HepG2 (cell line): Measurements from ENCODE around the gene CHAF1A. TPM values are rescaled to one million over a fixed set of nuclear protein-coding genes. Genes with fewer than 3 reads are reported as not detected.

Experiments used
- ATF7 ChIP-seq, 2 experiments: fragments of 450-650 bp in 1 of 2; sonication (generic) in 1 of 2; formaldehyde crosslinking in 1 of 2; IDR thresholded peaks; 2 replicates each; pipeline versions ENCODE4 v1.4.0 to v1.6.1; 2016 to 2020; ENCODE audit warnings: antibody characterized with exemption in 1 of 2, mild to moderate bottlenecking in 1 of 2, missing genetic modification reagents in 1 of 2
- CEBPG ChIP-seq: IDR thresholded peaks from 2 replicates; pipeline ENCODE4 v1.6.1; 2016
- DMAP1 ChIP-seq: IDR thresholded peaks from 2 replicates; pipeline ENCODE4 v1.6.1; 2016
- ELF4 ChIP-seq: sonication (generic); formaldehyde crosslinking; IDR thresholded peaks from 2 replicates; pipeline ENCODE4 v1.5.0; 2020; ENCODE audit warnings: missing genetic modification reagents, mild to moderate bottlenecking, moderate library complexity, borderline replicate concordance
- FOXC1 ChIP-seq: sonication (generic); formaldehyde crosslinking; IDR thresholded peaks from 2 replicates; pipeline ENCODE4 v1.8.0; 2022; ENCODE audit warnings: mild to moderate bottlenecking, missing genetic modification reagents, borderline replicate concordance
- FOXM1 ChIP-seq: sonication (generic); formaldehyde crosslinking; IDR thresholded peaks from 2 replicates; pipeline ENCODE4 v1.5.0; 2020; ENCODE audit warnings: missing genetic modification reagents
- GABPA ChIP-seq, 2 experiments: IDR thresholded peaks; 2 replicates each; pipeline ENCODE4 v1.6.1; 2011 to 2016; ENCODE audit warnings: low read depth in 2 of 2, low read length in 1 of 2, missing biosample characterization in 1 of 2, missing genetic modification characterization in 1 of 2
- HDAC2 ChIP-seq: sonication (generic); formaldehyde crosslinking; IDR thresholded peaks from 2 replicates; pipeline ENCODE4 v1.4.0; 2020; ENCODE audit warnings: missing genetic modification reagents
- HOMEZ ChIP-seq: IDR thresholded peaks from 2 replicates; pipeline ENCODE4 v1.6.1; 2016; ENCODE audit warnings: low read depth
- KDM1A ChIP-seq: IDR thresholded peaks from 2 replicates; pipeline ENCODE4 v1.6.1; 2016; ENCODE audit warnings: missing compliant biosample characterization
- KDM3A ChIP-seq: IDR thresholded peaks from 2 replicates; pipeline ENCODE4 v1.6.1; 2018; ENCODE audit warnings: low read depth, missing compliant biosample characterization
- MAFK ChIP-seq, 2 experiments: IDR thresholded peaks in 1 of 2; conservative IDR thresholded peaks in 1 of 2; 2 replicates each; pipeline ENCODE4 v1.6.1; 2011; ENCODE audit warnings: improper control_type of control experiment in 2 of 2, low read length in 2 of 2
- NAIF1 ChIP-seq: sonication (generic); formaldehyde crosslinking; IDR thresholded peaks from 2 replicates; pipeline ENCODE4 v1.5.0; 2020; ENCODE audit warnings: mild to moderate bottlenecking, missing genetic modification reagents, borderline replicate concordance
- NCOA1 ChIP-seq: sonication (generic); formaldehyde crosslinking; IDR thresholded peaks from 2 replicates; pipeline ENCODE4 v1.9.0; 2021; ENCODE audit warnings: missing genetic modification reagents
- NFATC3 ChIP-seq: sonication (generic); formaldehyde crosslinking; IDR thresholded peaks from 2 replicates; pipeline ENCODE4 v1.5.1; 2020; ENCODE audit warnings: mild to moderate bottlenecking, missing genetic modification reagents
- REL ChIP-seq: sonication (generic); formaldehyde crosslinking; conservative IDR thresholded peaks from 2 replicates; pipeline ENCODE4 v1.8.0; 2022; ENCODE audit warnings: mild to moderate bottlenecking, missing genetic modification reagents, moderate library complexity
- SIX1 ChIP-seq: sonication (generic); formaldehyde crosslinking; IDR thresholded peaks from 2 replicates; pipeline ENCODE4 v1.4.0; 2020; ENCODE audit warnings: missing genetic modification reagents, borderline replicate concordance
- YEATS2 ChIP-seq: sonication (generic); formaldehyde crosslinking; IDR thresholded peaks from 2 replicates; pipeline ENCODE4 v1.4.0; 2020; ENCODE audit warnings: missing genetic modification reagents, borderline replicate concordance
- ZFX ChIP-seq: sonication (generic); formaldehyde crosslinking; IDR thresholded peaks from 2 replicates; pipeline ENCODE4 v1.4.0; 2020; ENCODE audit warnings: mild to moderate bottlenecking, low read depth, missing genetic modification reagents, moderate library complexity
- ZNF350 ChIP-seq: sonication (generic); formaldehyde crosslinking; IDR thresholded peaks from 2 replicates; pipeline ENCODE4 v1.4.0; 2020; ENCODE audit warnings: mild to moderate bottlenecking, low read depth, missing genetic modification reagents, borderline replicate concordance
- ZNF496 ChIP-seq: sonication (generic); formaldehyde crosslinking; IDR thresholded peaks from 2 replicates; pipeline ENCODE4 v1.8.1; 2023; ENCODE audit warnings: mild to moderate bottlenecking, moderate library complexity, missing genetic modification reagents; ENCODE audit not compliant: insufficient replicate concordance
- ZNF512 ChIP-seq: sonication (generic); formaldehyde crosslinking; IDR thresholded peaks from 2 replicates; pipeline ENCODE4 v1.4.0; 2020; ENCODE audit warnings: mild to moderate bottlenecking, missing genetic modification reagents
- ZNF597 ChIP-seq: sonication (generic); formaldehyde crosslinking; IDR thresholded peaks from 2 replicates; pipeline ENCODE4 v1.5.0; 2020; ENCODE audit warnings: missing genetic modification reagents
- ZNF672 ChIP-seq: sonication (generic); formaldehyde crosslinking; IDR thresholded peaks from 2 replicates; pipeline ENCODE4 v1.8.1; 2022; ENCODE audit warnings: missing genetic modification reagents
- ZNF781 ChIP-seq: sonication (generic); formaldehyde crosslinking; IDR thresholded peaks from 2 replicates; pipeline ENCODE4 v1.5.1; 2020; ENCODE audit warnings: borderline replicate concordance, mild to moderate bottlenecking, missing genetic modification reagents; ENCODE audit errors: not compliant biosample characterization
- polyA plus RNA-seq, 8 experiments: library from polyadenylated mRNA; depleted of rRNA in 3 of 8; stranded (reverse) in 7 of 8; unstranded in 1 of 8; fragments of >200 nt; fragmentation: Illumina TruSeq in 4 of 8; extraction: Trizol in 4 of 8; gene quantifications; 2 replicates each; pipeline versions ENCODE4 v1.2.1 to v1.2.3, GENCODE V29; 2011 to 2016; ENCODE audit warnings: low read depth in 4 of 8, missing spikeins in 1 of 8, mixed read lengths in 1 of 8; ENCODE audit not compliant: insufficient read depth in 1 of 8
- total RNA-seq, 5 experiments: library from RNA; depleted of rRNA; stranded (reverse); fragments of >200 nt; fragmentation: Illumina TruSeq; extraction: Trizol; gene quantifications; 2 replicates each; pipeline ENCODE4 v1.2.3, GENCODE V29; 2016; ENCODE audit warnings: low read depth in 1 of 5

Gene CHAF1A
- total and polyA plus RNA-seq, 2 of the 13 experiments (the other 11 are each of a cell fraction or from before 2014, with no cell fraction given): 11.0 to 34.8 TPM

GRCh38 chr19:4457654-4458395, 55.4 kb downstream of the CHAF1A start, which contains the start of gene UBXN6 (continued):
- no peak for TF ChIP-seq ZNF597 (CRISPR knock-in tag)
- TF ChIP-seq YEATS2 (CRISPR knock-in tag): peak; percentile 91
- no peak for TF ChIP-seq KDM1A
- TF ChIP-seq NFATC3: 0 out of 2 replicates have a peak, but pooled peaks have one; percentile 30
- no peak for TF ChIP-seq ZNF781 (CRISPR knock-in tag)
- 0 out of 2 replicates have a peak, but pooled peaks have one; percentile 30 for TF ChIP-seq FOXC1 (CRISPR knock-in tag)
- TF ChIP-seq ZNF672 (CRISPR knock-in tag): no peak
- TF ChIP-seq SIX1 (CRISPR knock-in tag): no peak
- TF ChIP-seq GABPA (IDR thresholded peaks at IDR 0.05; ENCODE audit: low read depth, low read length): peak; percentile 81
- TF ChIP-seq GABPA (CRISPR knock-in tag; IDR thresholded peaks at IDR 0.05; ENCODE audit: low read depth): peak; percentile 94
- no peak for TF ChIP-seq REL (CRISPR knock-in tag)
- no peak for TF ChIP-seq FOXM1 (CRISPR knock-in tag)
- no peak; the same call in 1 of the 2 replicates for TF ChIP-seq ELF4 (CRISPR knock-in tag)
- TF ChIP-seq ZNF350 (CRISPR knock-in tag): peak; percentile 72
- peak; percentile 56 for TF ChIP-seq ZFX
- TF ChIP-seq HDAC2 (CRISPR knock-in tag): no peak; the same call in 1 of the 2 replicates
- no peak for TF ChIP-seq ZNF496 (CRISPR knock-in tag)
- TF ChIP-seq ATF7 (IDR thresholded peaks at IDR 0.05): no peak
- no peak for TF ChIP-seq ATF7 (CRISPR knock-in tag; IDR thresholded peaks at IDR 0.05)
- TF ChIP-seq CEBPG (CRISPR knock-in tag): no peak
- TF ChIP-seq ZNF512 (CRISPR knock-in tag): no peak
- no peak for TF ChIP-seq MAFK (conservative IDR thresholded peaks at IDR 0.05 in 1 of 2, IDR thresholded peaks at IDR 0.05 in 1 of 2; ENCODE audit: low read length in 2 of 2)
- TF ChIP-seq DMAP1 (CRISPR knock-in tag): peak; percentile 74; the same call in 1 of the 2 replicates
- no peak for TF ChIP-seq HOMEZ
- TF ChIP-seq NAIF1: no peak
- TF ChIP-seq KDM3A: peak; percentile 82; the same call in 1 of the 2 replicates
- no peak for TF ChIP-seq NCOA1 (CRISPR knock-in tag)
